Erythroblast (primary cell): ENCODE measurements around the gene RLN1.

Source experiments
- GATA1 ChIP-seq: IDR thresholded peaks from 2 replicates; pipeline ENCODE4 v1.6.1; 2011; ENCODE audit warnings: low read depth, mild to moderate bottlenecking, control low read depth, low read length, moderate library complexity
- POLR2A ChIP-seq: IDR thresholded peaks from 2 replicates; pipeline ENCODE4 v1.6.1; 2011; ENCODE audit warnings: mild to moderate bottlenecking, low read length

GRCh38 chr9:5286262-5286661 is 53.4 kb downstream of the RLN1 start:
- TF ChIP-seq POLR2A: no peak
- TF ChIP-seq GATA1: no peak
